ENCODE data around the gene RFC2.

Gene RFC2

GRCh38 chr7:74185636-74186035 lies 68.6 kb downstream of the RFC2 start:
- DNase-seq, result no peak

GRCh38 chr7:74185016-74185415 lies 69.2 kb downstream of the RFC2 start:
- DNase-seq, result no peak

GRCh38 chr7:74183653-74184450 lies 70.3 kb downstream of the RFC2 start:
- no peak for DNase-seq

- no peak for DNase-seq
These were observed 71.1 kb downstream of the RFC2 start for GRCh38 chr7:74183142-74183541.

DNA sequence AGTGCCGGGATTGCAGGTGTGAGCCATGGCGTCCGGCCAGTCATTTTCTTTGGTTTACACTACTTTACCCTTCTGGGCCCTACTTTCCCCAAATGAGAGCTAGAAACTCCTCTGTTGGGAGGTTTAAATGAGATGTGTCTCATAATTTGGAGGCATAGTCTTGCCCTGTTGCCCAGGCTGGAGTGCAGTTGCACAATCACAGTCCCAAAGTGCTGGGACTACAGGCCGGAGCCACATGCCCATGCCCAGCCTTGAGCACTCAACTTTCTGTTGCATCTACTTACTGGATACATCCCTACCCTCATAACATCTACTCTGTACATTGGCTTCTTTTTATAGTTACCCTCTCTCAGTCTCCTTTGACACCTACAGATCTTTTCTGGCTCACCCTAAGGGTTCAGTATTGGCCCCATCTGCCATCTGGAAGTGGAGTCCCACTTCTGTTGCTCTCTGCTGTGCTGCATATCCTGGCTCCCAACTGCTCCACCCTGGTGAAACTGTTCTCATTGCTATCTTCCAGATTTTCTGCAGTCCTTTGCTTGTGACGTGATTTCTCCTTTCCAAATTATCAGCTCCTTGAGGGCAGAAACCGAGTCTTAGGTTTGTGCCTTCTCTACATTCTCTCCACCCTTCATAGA lies 71.6 kb downstream of the RFC2 start:
- DNase-seq, result no peak

DNA sequence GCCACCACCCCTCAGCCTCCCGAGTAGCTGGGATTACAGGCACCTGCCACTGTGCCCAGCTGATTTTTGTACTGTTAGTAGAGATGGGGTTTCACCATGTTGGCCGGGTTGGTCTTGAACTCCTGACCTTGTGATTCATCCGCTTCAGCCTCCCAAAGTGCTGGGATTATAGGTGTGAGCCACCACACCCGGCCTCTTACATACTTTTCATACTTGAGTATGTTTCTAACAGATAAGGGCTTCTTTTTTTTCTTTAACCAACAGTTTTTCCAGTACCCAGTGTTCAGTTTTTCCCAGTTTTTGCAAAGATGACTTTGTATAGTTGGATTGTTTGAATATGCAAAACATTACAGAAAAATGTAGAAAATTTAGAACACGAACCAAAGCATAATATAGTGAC lies 72.4 kb downstream of the RFC2 start:
- DNase-seq, result no peak

Data from NCI-H2227 treated with DMSO at 0.1 percent for 48 hours (cell line).